ENCODE measurements around the gene GPALPP1. TPM values are rescaled to one million over a fixed set of nuclear protein-coding genes. Genes with fewer than 3 reads are reported as not detected.
A peak's percentile ranks its signal among the peaks of the same experiment; 100 is the strongest.
"Not testable (repeated sequence)": the region's sequence is repeated elsewhere in the genome, so short reads cannot be mapped to it uniquely, and the experiment has no call there.

GPALPP1 gene
- total RNA-seq, result 10 to 100 TPM; 12.7 to 42.0 (median 27.0) TPM
- polyA plus RNA-seq, result 10 to 100 TPM in 2 of 3 donors, 1 to 10 TPM in 1; 9.6 to 20.6 (median 11.3) TPM
- long read RNA-seq, donor 1, partial matches to known transcripts, result 0 of 3 reads
- long read RNA-seq, donor 1, other reads (novel, unspliced or antisense), result 0 of 3 reads
- long read RNA-seq, donor 2, partial matches to known transcripts, result 0 of 4 reads
- long read RNA-seq, donor 2, other reads (novel, unspliced or antisense), result 0 of 4 reads
- long read RNA-seq, donor 3, partial matches to known transcripts, result 0 of 2 reads
- long read RNA-seq, donor 3, other reads (novel, unspliced or antisense), result 0 of 2 reads
- long read RNA-seq, donor 4, full-length matches to known transcripts, result 8 of 19 reads
- long read RNA-seq, donor 4, partial matches to known transcripts, result 8 of 19 reads
- long read RNA-seq, donor 4, other reads (novel, unspliced or antisense), result 3 of 19 reads
- long read RNA-seq, donor 5, transcript GPALPP1-203 (8 exons, 1,393 nt), result major isoform, 8 of 22 reads
- long read RNA-seq, donor 5, partial matches to known transcripts, result 2 of 22 reads
- long read RNA-seq, donor 5, other reads (novel, unspliced or antisense), result 11 of 22 reads
- long read RNA-seq, donor 6, partial matches to known transcripts, result 4 of 8 reads
- long read RNA-seq, donor 6, other reads (novel, unspliced or antisense), result 4 of 8 reads
- long read RNA-seq, donor 7, partial matches to known transcripts, result 0 of 3 reads
- long read RNA-seq, donor 7, other reads (novel, unspliced or antisense), result 0 of 3 reads
- long read RNA-seq, donor 8, partial matches to known transcripts, result 0 of 5 reads
- long read RNA-seq, donor 8, other reads (novel, unspliced or antisense), result 0 of 5 reads
- long read RNA-seq, donor 9, partial matches to known transcripts, result 0 of 2 reads
- long read RNA-seq, donor 9, other reads (novel, unspliced or antisense), result 0 of 2 reads
- long read RNA-seq, donor 10, partial matches to known transcripts, result 0 of 3 reads
- long read RNA-seq, donor 10, other reads (novel, unspliced or antisense), result 0 of 3 reads

GRCh38 chr13:44989071-44989889 lies at the start of gene GPALPP1, which contains the start of gene NUFIP1:
Gene GPALPP1, plus strand, starts transcription at chr13:44989538. Its CDS starts 117 bp downstream, at chr13:44989655.
Gene NUFIP1, minus strand, starts transcription at chr13:44989471. Its CDS starts 35 bp downstream, at chr13:44989436.
- intact Hi-C loops (cut with DNase I), result no loop called here
- H3K4me1 ChIP-seq (replicated peaks in 1 of 2), result peaks cover 14 to 46% of the 10 kb centered on the region in 2 donors
- peak; percentile 92 to 98 (median 95) for DNase-seq
- H3K27me3 ChIP-seq, result no peaks in the 10 kb centered on the region
- peak within 1 kb of the TSS; percentile 36 to 86 (median 79) for H3K4me3 ChIP-seq
- TF ChIP-seq CTCF (IDR thresholded peaks at IDR 0.05), result peak in 5 of 6 experiments; percentile 12 to 51 (median 30)
- peak in 1 of 2 donors; percentile 72 for TF ChIP-seq POLR2A (IDR thresholded peaks at IDR 0.05)
- H3K36me3 ChIP-seq (replicated peaks in 1 of 2), result no peaks in the 10 kb centered on the region
- peak within 1 kb of the TSS in 4 of 5 donors; percentile 80 to 91 (median 82) for H3K27ac ChIP-seq
- no peaks in the 10 kb centered on the region for H3K9me3 ChIP-seq (replicated peaks in 1 of 3)
- WGBS, 4 donors, result 0 to 1% (median 1%) methylated on average over 9 to 66 of the region's 66 CpGs

- H3K4me3 ChIP-seq; H3K36me3 ChIP-seq (replicated peaks in 1 of 2); DNase-seq; H3K27me3 ChIP-seq; H3K27ac ChIP-seq; H3K9me3 ChIP-seq (replicated peaks in 1 of 3); H3K4me1 ChIP-seq (replicated peaks in 1 of 2); intact Hi-C loops (cut with DNase I): not testable (repeated sequence)
- WGBS, 4 donors, result 60 to 74% (median 69%) methylated on average over 4 of the region's 4 CpGs
These were observed 45.9 kb upstream of the GPALPP1 start for GRCh38 chr13:44943411-44943810.

- intact Hi-C loops (cut with DNase I), result no loop called here
- no peaks in the 10 kb centered on the region for H3K36me3 ChIP-seq (replicated peaks in 1 of 2)
- H3K9me3 ChIP-seq (replicated peaks in 1 of 3), result no peaks in the 10 kb centered on the region
- H3K27me3 ChIP-seq, result no peaks in the 10 kb centered on the region
- H3K27ac ChIP-seq, result no peak overlapping the region
- no peak overlapping the region for H3K4me3 ChIP-seq
- no peak for DNase-seq
- no peak for TF ChIP-seq POLR2A (IDR thresholded peaks at IDR 0.05)
- TF ChIP-seq CTCF (IDR thresholded peaks at IDR 0.05), result no peak
- H3K4me1 ChIP-seq (replicated peaks in 1 of 2), result no peaks in the 10 kb centered on the region
These were observed 38.2 kb upstream of the GPALPP1 start for GRCh38 chr13:44951184-44951583.

- Histone ChIP-seq H3K9me3 (replicated peaks in 1 of 3) (no peaks in the 10 kb centered on the region), H3K4me1 (replicated peaks in 1 of 2) (no peaks in the 10 kb centered on the region), H3K27ac (no peak overlapping the region), H3K4me3 (no peak overlapping the region), H3K36me3 (replicated peaks in 1 of 2) (no peaks in the 10 kb centered on the region), H3K27me3 (no peaks in the 10 kb centered on the region)
- intact Hi-C loops (cut with DNase I), result no loop called here
- no peak for DNase-seq
- 62 to 77% (median 71%) methylated on average over 2 of the region's 2 CpGs for WGBS, 4 donors
- no peak for TF ChIP-seq POLR2A (IDR thresholded peaks at IDR 0.05)
- TF ChIP-seq CTCF (IDR thresholded peaks at IDR 0.05), result no peak
These were observed 36.7 kb upstream of the GPALPP1 start for GRCh38 chr13:44952671-44953070.
